Ishikawa (cell line): ENCODE results near the gene UBN1.

ENCODE experiments used
- CEBPB ChIP-seq: IDR thresholded peaks from 2 replicates; pipeline ENCODE4 v1.6.1; 2012
- EGR1 ChIP-seq: IDR thresholded peaks from 2 replicates; pipeline ENCODE4 v1.6.1; 2012
- EP300 ChIP-seq: IDR thresholded peaks from 2 replicates; pipeline ENCODE4 v1.6.1; 2012; ENCODE audit warnings: borderline replicate concordance
- FOXM1 ChIP-seq: IDR thresholded peaks from 2 replicates; pipeline ENCODE4 v1.6.1; 2012; ENCODE audit warnings: low read depth, borderline replicate concordance
- MAX ChIP-seq: IDR thresholded peaks from 2 replicates; pipeline ENCODE4 v1.6.1; 2012
- NFIC ChIP-seq: IDR thresholded peaks from 2 replicates; pipeline ENCODE4 v1.6.1; 2012
- RAD21 ChIP-seq: IDR thresholded peaks from 2 replicates; pipeline ENCODE4 v1.6.1; 2012; ENCODE audit warnings: low read depth
- REST ChIP-seq: IDR thresholded peaks from 2 replicates; pipeline ENCODE4 v1.6.1; 2012; ENCODE audit warnings: low read depth, mild to moderate bottlenecking
- TAF1 ChIP-seq: IDR thresholded peaks from 2 replicates; pipeline ENCODE4 v1.6.1; 2012; ENCODE audit warnings: low read depth, mild to moderate bottlenecking
- TEAD4 ChIP-seq: IDR thresholded peaks from 2 replicates; pipeline ENCODE4 v1.6.1; 2012
- USF1 ChIP-seq: IDR thresholded peaks from 2 replicates; pipeline ENCODE4 v1.6.1; 2012
- YY1 ChIP-seq: IDR thresholded peaks from 2 replicates; pipeline ENCODE4 v1.6.1; 2012; ENCODE audit warnings: low read depth
- ZBTB7A ChIP-seq: IDR thresholded peaks from 2 replicates; pipeline ENCODE4 v1.6.1; 2012; ENCODE audit warnings: low read depth

- no peak for TF ChIP-seq EP300
- TF ChIP-seq REST, result no peak
- no peak for TF ChIP-seq TEAD4
- TF ChIP-seq MAX, result no peak
- no peak for TF ChIP-seq ZBTB7A
- TF ChIP-seq USF1, result no peak
- no peak for TF ChIP-seq CEBPB
- no peak for TF ChIP-seq TAF1
- TF ChIP-seq EGR1, result no peak
- TF ChIP-seq NFIC, result peak; percentile 59
- no peak for TF ChIP-seq FOXM1
- TF ChIP-seq RAD21, result no peak
- no peak for TF ChIP-seq YY1
These were observed 29.5 kb downstream of the UBN1 start for GRCh38 chr16:4876646-4877379.
